Cortex of kidney (tissue), 1 donor: ENCODE results near the gene MORC3.

Source experiments
- DNase-seq: peaks from one replicate; lab custom pipeline; 2025; lab: John Stamatoyannopoulos, UW

Gene MORC3

GRCh38 chr21:36425286-36425685 is 105.3 kb downstream of the MORC3 start:
- DNase-seq: no peak
